Non-pigmented ciliary epithelial cell (primary cell): Measurements from ENCODE around the gene CAMK1G.

Experiments used
- DNase-seq: peaks from one replicate; pipeline ENCODE4 v3.0.0-alpha.2; 2010; ENCODE audit warnings: low read depth

Gene CAMK1G

DNA sequence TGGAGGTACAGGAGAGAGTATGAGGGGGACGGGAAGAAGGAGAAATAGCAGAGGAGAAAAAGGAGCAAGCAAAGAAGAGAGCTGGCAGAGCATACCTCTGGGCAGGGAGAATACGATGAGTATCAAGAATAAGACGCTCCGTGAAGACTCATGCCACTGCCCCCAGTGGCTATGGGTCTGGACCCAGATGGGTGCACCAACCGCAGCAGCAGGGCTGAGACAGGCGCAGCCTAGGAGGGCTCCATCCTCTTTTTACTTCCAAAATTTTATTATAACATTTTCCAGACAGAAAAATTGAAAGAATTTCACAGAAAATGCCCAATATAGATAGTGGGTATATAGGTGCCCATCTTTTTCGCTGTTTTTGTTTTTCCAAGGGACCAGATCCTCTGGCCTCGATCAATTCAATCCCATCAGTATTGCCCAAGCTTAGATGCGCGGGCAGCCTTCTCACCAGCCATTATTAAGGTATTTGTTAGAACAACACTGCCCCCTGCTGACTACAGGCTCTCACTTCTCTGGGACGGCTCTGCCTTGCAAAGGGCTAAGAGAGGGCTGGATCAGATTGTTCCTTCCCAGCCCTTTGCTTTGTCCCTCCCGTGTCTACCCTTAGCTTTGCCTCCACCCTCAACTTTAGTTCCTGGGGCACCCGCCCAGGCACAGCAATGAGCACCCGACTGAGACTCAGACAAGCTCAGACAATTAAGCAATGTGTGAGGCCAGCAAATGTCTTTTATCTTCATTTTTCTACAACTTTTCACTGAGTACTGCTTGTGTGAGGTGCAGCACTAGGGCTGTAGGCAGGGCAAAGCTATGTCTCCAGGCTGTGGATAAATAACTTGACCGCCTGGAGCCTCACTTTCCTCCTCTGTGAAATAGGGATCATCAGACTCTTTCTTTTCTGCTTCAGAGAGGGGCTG is 17.5 kb upstream of the CAMK1G start:
- peak; percentile 50 for DNase-seq

- peak; percentile 53 for DNase-seq
Observed at GRCh38 chr1:209567698-209568175, 15.8 kb upstream of the CAMK1G start.

GRCh38 chr1:209569455-209570207 is 13.9 kb upstream of the CAMK1G start:
- DNase-seq = peak; percentile 46

- DNase-seq = no peak
Observed at GRCh38 chr1:209570743-209571142, 12.8 kb upstream of the CAMK1G start.

GRCh38 chr1:209576392-209577197 is 6.9 kb upstream of the CAMK1G start:
- no peak for DNase-seq

GRCh38 chr1:209577346-209577745 is 6.2 kb upstream of the CAMK1G start:
- DNase-seq = no peak

DNA sequence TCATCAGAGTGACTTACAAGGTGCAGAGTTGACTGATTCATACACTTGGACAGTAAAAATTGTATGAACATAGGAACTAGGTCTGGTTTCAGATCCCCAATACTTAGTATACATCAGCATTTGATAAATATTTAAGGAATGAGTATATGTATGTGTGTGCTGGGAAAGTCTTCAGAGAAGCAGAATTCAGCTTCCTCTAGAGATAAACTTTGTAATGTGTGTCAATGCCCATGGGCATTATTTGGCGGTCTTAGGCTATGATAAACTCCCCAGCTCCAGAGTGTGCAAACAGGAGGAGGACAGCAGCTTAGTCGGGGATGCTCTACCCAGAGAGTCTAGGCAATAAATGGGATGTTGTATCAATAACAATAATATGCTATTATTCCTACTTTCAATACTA is 2.9 kb upstream of the CAMK1G start:
- no peak for DNase-seq

DNA sequence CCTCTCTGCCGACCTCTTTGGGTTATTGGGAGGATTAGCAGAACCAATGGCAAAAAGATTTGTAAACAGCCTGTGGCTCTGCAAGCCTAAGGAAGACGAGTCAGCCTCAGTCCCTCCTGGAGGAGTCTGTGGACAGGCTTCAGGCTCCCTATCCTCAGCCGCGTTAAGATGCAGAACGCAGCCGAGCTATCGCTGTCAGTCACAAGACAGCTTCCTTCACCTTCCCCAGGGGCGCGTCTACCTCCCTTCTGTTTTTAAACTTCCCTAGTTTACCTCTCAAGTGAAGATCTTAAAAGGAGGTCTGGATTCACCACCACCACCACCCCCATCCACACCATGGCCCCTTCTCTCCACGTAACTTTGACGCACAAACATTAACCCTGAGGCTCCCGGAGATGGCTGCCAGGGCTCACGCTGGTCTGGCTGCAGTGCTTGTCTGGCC is 738 bp downstream of the CAMK1G start:
- no peak for DNase-seq

DNA sequence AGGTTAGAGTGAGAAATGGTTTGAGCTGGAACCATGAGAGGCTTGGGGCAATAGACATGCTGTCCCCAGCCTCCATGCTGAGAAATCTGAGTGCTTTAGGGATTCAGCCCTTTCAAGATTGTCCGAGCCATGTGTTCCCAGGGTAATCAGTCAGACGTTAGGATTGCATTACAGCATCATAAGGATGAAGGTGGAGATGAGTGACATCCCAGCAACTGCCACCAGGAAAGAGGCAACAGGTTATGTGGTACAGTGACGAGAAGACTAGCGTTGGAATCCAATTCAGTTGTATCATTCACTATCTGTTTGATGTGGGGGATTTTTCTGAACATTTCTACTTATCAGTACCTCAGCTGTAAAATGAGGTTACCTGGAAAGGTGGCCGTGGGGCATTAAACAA is 1.7 kb downstream of the CAMK1G start:
- no peak for DNase-seq

DNA sequence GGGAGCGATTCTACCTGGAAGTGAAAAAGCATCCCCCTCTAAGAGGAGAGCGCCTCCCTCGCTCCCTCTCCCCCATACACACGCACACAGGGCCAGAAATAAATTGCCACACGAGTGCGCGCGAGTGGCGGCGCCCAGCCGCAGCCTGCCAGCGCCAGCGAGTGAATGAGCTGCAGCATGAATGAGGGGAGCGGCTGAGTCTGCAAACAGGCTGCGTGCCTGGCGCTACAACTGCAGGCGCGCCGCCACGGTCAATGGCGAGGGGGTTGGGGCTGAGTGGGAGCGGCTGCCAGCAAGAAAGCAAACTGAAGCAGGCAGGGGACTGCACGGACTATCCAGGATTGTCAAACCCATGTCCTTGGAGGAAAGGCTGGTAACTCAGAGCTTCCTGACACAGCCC is 2.2 kb downstream of the CAMK1G start:
- DNase-seq = no peak

DNA sequence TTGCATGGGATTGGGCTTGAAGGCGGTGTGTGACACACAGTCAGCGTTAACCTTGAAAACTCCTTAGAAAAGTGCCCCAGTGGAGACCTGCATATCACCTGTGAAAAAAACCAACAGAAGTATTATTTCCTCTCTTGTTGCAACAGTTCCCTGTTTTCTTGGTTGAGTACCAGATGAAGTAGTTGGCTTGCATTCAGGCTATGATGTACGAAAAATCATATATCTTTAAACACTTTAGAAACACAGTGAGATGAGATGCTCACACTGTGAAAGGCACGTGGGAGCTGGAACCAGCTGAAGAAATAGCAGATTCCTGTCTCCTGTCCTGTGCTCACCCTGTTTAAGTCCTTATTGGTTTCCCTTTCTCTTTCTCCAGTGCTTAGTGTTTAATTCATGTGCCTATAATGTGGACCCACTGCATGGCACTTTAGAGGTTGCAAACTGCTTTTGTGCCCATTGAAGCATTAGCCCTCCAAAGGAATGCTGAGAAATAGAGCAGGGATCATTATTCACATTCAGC is 2.8 kb downstream of the CAMK1G start:
- DNase-seq = no peak

- DNase-seq = no peak
Observed at GRCh38 chr1:209587789-209588188, 4.3 kb downstream of the CAMK1G start.

- no peak for DNase-seq
Observed at GRCh38 chr1:209589440-209589839, 5.9 kb downstream of the CAMK1G start.

DNA sequence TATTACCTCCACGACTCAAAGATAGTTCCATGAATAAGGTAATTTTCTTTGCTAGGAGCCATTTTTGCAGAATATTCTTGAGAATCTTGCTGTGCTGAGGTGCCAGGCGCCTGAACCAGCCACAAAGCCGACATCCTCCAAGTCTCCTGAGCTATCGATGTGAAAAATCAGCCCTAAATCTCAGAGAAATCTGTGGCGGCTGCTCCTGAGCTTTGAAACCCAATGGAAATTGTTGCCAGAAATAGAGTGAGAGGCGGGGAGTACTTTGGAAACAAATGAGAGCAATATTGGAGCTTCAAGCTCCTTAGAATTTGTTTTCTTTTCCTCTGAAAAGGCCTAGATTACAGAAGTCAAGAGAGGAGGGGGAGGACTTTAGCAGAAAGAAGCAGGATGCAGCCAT is 6.3 kb downstream of the CAMK1G start:
- no peak for DNase-seq

- no peak for DNase-seq
Observed at GRCh38 chr1:209590405-209590804, 6.9 kb downstream of the CAMK1G start.

GRCh38 chr1:209593747-209594146 is 10.2 kb downstream of the CAMK1G start:
- no peak for DNase-seq

- no peak for DNase-seq
Observed at GRCh38 chr1:209594440-209594839, 10.9 kb downstream of the CAMK1G start.

- no peak for DNase-seq
Observed at GRCh38 chr1:209595028-209595427, 11.5 kb downstream of the CAMK1G start.

DNA sequence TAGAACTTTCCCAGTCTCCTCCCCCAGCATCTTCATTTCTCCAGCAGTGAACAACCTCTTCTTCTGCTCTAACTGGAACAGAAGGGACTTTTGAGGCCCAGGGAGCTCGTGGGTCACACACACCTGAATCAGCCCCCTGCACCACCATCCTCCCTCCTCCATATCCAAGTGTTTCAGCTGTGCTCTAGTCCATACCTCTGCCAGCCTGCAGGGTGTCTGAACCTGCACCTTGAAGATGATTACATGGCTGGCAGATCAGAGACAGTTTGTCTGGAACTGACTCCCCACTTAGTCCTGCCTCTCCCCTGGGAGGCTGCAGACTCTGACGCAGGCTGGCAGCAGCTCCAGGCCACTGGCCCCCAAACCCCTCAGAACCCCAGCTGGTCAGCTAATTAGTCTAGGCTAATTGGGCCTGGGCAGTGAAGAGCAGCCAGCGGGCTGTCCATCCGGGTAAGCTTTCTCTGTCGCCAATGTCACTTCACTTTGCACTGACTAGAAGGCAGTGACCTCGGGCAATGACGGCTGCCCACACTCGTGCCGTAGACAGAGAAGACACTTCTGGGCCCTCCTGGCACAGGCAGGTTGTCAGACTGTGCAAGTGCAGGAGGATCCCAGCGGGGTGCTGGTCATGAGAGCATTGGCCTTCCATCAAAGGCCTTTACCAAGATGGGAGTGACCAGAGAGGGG is 12.2 kb downstream of the CAMK1G start:
- no peak for DNase-seq

DNA sequence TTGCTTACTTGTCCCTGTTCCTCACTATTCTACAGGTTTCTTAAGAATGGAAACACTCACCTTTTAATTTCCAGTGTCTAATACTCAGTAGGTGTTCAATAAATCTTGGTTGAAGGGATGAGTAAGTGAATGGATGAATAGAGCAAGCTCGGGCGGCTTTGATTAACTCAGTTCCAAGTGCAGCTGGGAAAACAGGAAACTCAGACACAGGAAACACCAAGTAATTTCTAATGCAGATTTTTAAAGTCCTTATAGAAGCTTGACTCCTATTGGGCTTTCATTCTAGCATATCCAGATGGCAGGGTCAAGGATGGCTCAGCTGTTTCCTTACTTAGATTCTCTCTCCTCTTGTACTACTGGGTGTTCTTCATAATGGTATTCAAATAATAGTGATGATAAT is 14.0 kb downstream of the CAMK1G start:
- no peak for DNase-seq

GRCh38 chr1:209598227-209598626 is 14.7 kb downstream of the CAMK1G start:
- DNase-seq = no peak
